Measurements from ENCODE around the gene C1orf226. TPM values are rescaled to one million over a fixed set of nuclear protein-coding genes. Genes with fewer than 3 reads are reported as not detected.

Gene C1orf226
- total and polyA plus RNA-seq, 2 of the 8 experiments (the other 6 are each of a cell fraction or from before 2014, with no cell fraction given), result 8.2 to 18.8 TPM

GRCh38 chr1:162406811-162407210, 25.3 kb downstream of the C1orf226 start:
- no peaks in the 10 kb centered on the region for H3K9me3 ChIP-seq (ENCODE audit: insufficient read depth in 2 of 2, low read depth in 1 of 2, low read length in 1 of 2)
- H2AFZ ChIP-seq (ENCODE audit: low read length), result no peak overlapping the region
- H2BK5ac ChIP-seq (ENCODE audit: low read depth, low read length), result no peak overlapping the region
- no peak overlapping the region for H2AK5ac ChIP-seq (ENCODE audit: low read depth, low read length)
- H4K91ac ChIP-seq (replicated peaks; ENCODE audit: insufficient read length, low read length), result no peak overlapping the region
- no peak overlapping the region for H2BK20ac ChIP-seq (ENCODE audit: low read length)
- no peak overlapping the region for H3K4ac ChIP-seq (replicated peaks; ENCODE audit: insufficient read length, low read depth, low read length)
- ChIA-PET CTCF (ENCODE audit: partially characterized antibody) (interaction anchor here (0.9 to 1.9 kb wide), 6 partner anchors 14 to 350 kb away, joined by 3 to 6 read pairs (median 4); no protein-coding TSS in a partner anchor), POLR2A (ENCODE audit: partially characterized antibody) (interaction anchor here (0.9 kb wide), 1 partner anchor 8 kb away, joined by 3 read pairs; no protein-coding TSS in a partner anchor)
- FAIRE-seq (no peak), DNase-seq (ENCODE audit: low read depth in 1 of 2, low spot score in 2 of 2) (no peak)
- H2BK12ac ChIP-seq (ENCODE audit: low read depth, low read length), result no peak overlapping the region
- no peak overlapping the region for H3K23ac ChIP-seq (ENCODE audit: insufficient read length)
- no peak overlapping the region for H3K4me2 ChIP-seq (ENCODE audit: insufficient read depth in 1 of 2, low read depth in 2 of 2, low read length in 2 of 2)
- no peaks in the 10 kb centered on the region for H3K4me1 ChIP-seq (replicated peaks in 1 of 4; ENCODE audit: control insufficient read depth in 3 of 4, insufficient read depth in 4 of 4, low read length in 3 of 4)
- H3K79me2 ChIP-seq (ENCODE audit: control insufficient read depth in 1 of 2, insufficient read depth in 2 of 2, low read length in 2 of 2), result no peaks in the 10 kb centered on the region
- H3K79me1 ChIP-seq (ENCODE audit: low read depth, low read length), result no peaks in the 10 kb centered on the region
- no peak overlapping the region for H3K18ac ChIP-seq (ENCODE audit: extremely low read depth, low read length)
- no peak overlapping the region for H3K4me3 ChIP-seq (ENCODE audit: extremely low read depth in 1 of 4, insufficient read depth in 2 of 4, low read depth in 3 of 4, low read length in 4 of 4)
- H3K9ac ChIP-seq (replicated peaks in 1 of 4; ENCODE audit: extremely low read depth in 1 of 4, low read depth in 3 of 4, low read length in 3 of 4), result no peak overlapping the region
- no peak overlapping the region for H2BK15ac ChIP-seq (ENCODE audit: low read length)
- TF ChIP-seq EZH2 (IDR thresholded peaks at IDR 0.05; ENCODE audit: low read depth, low read length, severe bottlenecking) (no peak), CBX8 (IDR thresholded peaks at IDR 0.05; ENCODE audit: borderline replicate concordance, low read depth, low read length) (no peak), ASH2L (IDR thresholded peaks at IDR 0.05; ENCODE audit: low read length) (no peak), SP1 (IDR thresholded peaks at IDR 0.05; ENCODE audit: low read depth, low read length) (no peak), SP2 (IDR thresholded peaks at IDR 0.05; ENCODE audit: low read length) (no peak), CBX5 (IDR thresholded peaks at IDR 0.05; ENCODE audit: low read depth, low read length) (no peak), RFX5 (IDR thresholded peaks at IDR 0.05; ENCODE audit: borderline replicate concordance, low read depth, low read length) (no peak), YY1 (IDR thresholded peaks at IDR 0.05; ENCODE audit: low read depth, low read length) (no peak), ATF3 (IDR thresholded peaks at IDR 0.05; ENCODE audit: insufficient read depth, low read depth, low read length) (no peak), SUZ12 (IDR thresholded peaks at IDR 0.05; ENCODE audit: low read length) (no peak), JUN (IDR thresholded peaks at IDR 0.05; ENCODE audit: low read depth, low read length) (no peak), TBP (IDR thresholded peaks at IDR 0.05; ENCODE audit: low read depth, low read length) (no peak), NANOG (IDR thresholded peaks at IDR 0.05; ENCODE audit: insufficient read depth, low read depth, low read length, poor library complexity, severe bottlenecking) (no peak), CEBPB (IDR thresholded peaks at IDR 0.05; ENCODE audit: low read depth, low read length) (no peak)
- H4K8ac ChIP-seq (ENCODE audit: extremely low read depth, insufficient read depth, low read length), result no peak overlapping the region
- no peaks in the 10 kb centered on the region for H3K27me3 ChIP-seq (replicated peaks in 1 of 4; ENCODE audit: control insufficient read depth in 3 of 4, extremely low read depth in 1 of 4, insufficient read depth in 3 of 4, low read length in 3 of 4)
- H3K23me2 ChIP-seq (ENCODE audit: low read depth, low read length), result no peaks in the 10 kb centered on the region; the same call in 1 of the 2 replicates
- no peaks in the 10 kb centered on the region for H3K36me3 ChIP-seq (ENCODE audit: control insufficient read depth in 2 of 4, insufficient read depth in 4 of 4, low read length in 3 of 4)
- 89% methylated on average over 2 of the region's 2 CpGs; no CpG with 5 or more reads in 1 of the 2 experiments for WGBS, 2 experiments (ENCODE audit: extremely low coverage in 1 of 2, insufficient coverage in 1 of 2, insufficient read length in 1 of 2, insufficient replicate concordance in 2 of 2, low coverage in 1 of 2, low lambda C conversion rate in 2 of 2, missing lambda C conversion rate in 1 of 2)
- no peak overlapping the region for H4K5ac ChIP-seq (ENCODE audit: insufficient read length, low read depth, low read length)
- H3K27ac ChIP-seq (ENCODE audit: low read depth, low read length), result no peak overlapping the region
- H4K20me1 ChIP-seq (replicated peaks in 1 of 2; ENCODE audit: control insufficient read depth in 1 of 2, insufficient read depth in 2 of 2, low read length in 2 of 2), result no peaks in the 10 kb centered on the region
- H3K14ac ChIP-seq (ENCODE audit: insufficient read length), result no peak overlapping the region
- no peak overlapping the region for H3K56ac ChIP-seq (replicated peaks; ENCODE audit: insufficient read length, low read depth, low read length)
- H2BK120ac ChIP-seq (replicated peaks; ENCODE audit: low read depth, low read length), result no peak overlapping the region

All from H1 (cell line).